Right renal pelvis (tissue), 4 donors: ENCODE results near the gene FXN. TPM values are rescaled to one million over a fixed set of nuclear protein-coding genes. Genes with fewer than 3 reads are reported as not detected.
"Not testable (repeated sequence)": the region's sequence is repeated elsewhere in the genome, so short reads cannot be mapped to it uniquely, and the experiment has no call there.

ENCODE experiments used
- DNase-seq, 4 donors: peaks; one replicate each; pipeline ENCODE4 v3.0.0-alpha.2; 2013; ENCODE audit warnings: low read depth in 4 of 4, low spot score in 3 of 4, missing footprints in 1 of 4
- polyA plus RNA-seq, 4 donors: library from polyadenylated mRNA; unstranded; fragments of 120-200 nt; gene quantifications; one replicate each; pipeline ENCODE4 v1.2.1, GENCODE V29; 2013; ENCODE audit not compliant: insufficient read length in 4 of 4

The FXN gene
- polyA plus RNA-seq, 4 donors: 20.1 to 22.4 (median 21.4) TPM

DNA sequence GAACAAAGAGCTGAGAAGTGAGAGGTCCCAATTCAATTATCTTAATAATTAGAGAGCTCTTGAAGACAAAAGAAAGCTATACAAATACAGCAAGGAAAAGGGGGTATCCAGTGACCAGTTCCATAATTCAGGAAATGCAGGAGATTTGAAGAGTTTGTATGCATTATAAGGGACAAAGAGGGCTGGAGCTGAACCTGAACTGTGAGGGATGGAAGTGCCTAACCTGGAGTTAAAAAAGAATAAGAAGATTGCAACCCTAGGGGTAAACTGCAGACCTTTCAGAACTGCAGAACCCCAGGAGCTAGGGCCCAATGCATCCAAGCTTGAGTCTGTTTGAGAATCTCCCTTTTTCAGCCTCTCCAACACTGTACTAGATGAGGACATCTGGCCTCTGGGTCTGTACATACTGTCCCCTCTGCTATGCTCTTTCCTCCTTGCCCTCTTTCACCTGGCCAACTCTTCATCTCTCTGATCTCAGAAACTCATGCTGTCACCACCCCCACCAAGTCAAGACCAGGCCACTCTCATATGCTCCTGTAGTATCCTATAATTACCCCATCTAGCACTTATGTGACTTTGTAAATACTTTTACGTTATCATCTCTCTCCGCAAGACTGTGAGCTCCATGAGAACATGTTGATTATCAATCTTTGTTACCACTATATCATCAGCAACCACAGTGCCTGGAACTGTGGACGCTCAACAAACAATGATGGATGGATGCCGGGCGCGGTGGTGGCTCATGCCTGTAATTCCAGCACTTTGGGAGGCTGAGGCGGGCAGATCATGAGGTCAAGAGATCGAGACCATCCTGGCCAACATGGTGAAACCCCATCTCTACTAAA lies 15.0 kb upstream of the FXN start:
- no peak for DNase-seq

GRCh38 chr9:69023650-69024049 lies 11.9 kb upstream of the FXN start:
- DNase-seq: no peak

- peak in 3 of 4 donors; percentile 36 to 48 (median 39) for DNase-seq
Observed at GRCh38 chr9:69027355-69028097, 8.0 kb upstream of the FXN start.

DNA sequence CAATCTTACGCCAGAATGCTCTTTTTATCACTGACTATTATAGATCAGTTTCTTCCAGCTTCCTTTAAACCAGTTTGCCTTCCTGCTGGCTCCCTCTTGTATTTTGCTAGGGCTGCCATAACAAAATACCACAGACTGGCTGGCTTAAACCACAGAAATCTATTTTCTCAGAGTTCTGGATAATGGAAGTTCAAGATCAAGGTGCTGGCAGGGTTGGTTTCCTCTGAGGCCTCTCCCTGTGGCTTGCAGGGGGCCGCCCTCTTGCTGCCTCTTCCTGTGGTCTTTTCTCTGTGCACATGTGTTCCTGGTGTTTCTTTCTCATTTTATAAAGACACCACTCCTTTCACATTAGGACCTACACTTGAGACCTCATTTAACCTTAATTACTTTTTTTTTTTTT lies 6.8 kb upstream of the FXN start:
- no peak for DNase-seq

- DNase-seq: no peak
Observed at GRCh38 chr9:69029535-69029934, 6.0 kb upstream of the FXN start.

DNA sequence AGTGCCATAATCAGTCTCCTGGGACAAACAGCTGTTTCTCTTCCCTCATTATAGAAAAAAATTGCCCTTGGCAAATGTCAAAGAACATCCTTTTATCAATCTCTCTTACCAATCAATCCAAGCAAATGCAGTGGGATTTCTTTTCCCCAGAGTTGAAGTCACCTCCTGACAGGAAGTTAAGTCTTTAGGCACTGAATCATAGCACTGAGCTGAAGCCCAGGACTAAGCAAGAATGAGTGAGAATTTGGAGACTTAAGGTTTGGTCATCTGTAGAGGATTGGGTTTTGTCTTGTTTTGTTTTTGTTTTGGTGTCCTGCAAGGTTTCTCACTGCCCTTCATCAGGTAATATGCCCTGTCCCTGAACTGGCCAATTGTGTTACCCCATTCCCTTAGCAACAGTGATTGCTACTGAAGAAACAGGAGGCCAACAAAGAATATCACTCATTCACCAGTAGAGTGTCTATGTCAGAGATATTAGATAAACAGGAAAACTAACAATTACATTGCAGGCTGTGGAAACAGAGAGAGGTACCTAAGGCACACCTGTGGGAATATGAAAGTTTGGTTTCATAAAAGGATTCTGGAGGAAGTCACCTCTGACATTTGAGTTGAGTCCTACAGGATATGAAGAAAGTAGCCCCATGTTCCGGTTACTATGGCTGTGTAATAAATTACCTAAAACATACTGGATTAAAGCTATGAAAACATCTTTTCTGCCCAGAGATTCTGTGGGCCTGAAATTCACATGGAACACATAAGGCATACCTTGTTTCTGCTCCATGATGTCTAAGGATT lies 4.5 kb upstream of the FXN start:
- no peak for DNase-seq

- no peak for DNase-seq
Observed at GRCh38 chr9:69034071-69034470, 1.5 kb upstream of the FXN start.

DNA sequence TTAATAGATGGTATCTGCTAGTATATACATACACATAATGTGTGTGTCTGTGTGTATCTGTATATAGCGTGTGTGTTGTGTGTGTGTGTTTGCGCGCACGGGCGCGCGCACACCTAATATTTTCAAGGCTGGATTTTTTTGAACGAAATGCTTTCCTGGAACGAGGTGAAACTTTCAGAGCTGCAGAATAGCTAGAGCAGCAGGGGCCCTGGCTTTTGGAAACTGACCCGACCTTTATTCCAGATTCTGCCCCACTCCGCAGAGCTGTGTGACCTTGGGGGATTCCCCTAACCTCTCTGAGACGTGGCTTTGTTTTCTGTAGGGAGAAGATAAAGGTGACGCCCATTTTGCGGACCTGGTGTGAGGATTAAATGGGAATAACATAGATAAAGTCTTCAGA lies 757 bp downstream of the FXN start:
- no peak for DNase-seq

- no peak for DNase-seq
Observed at GRCh38 chr9:69036799-69037198, 1.2 kb downstream of the FXN start.

DNA sequence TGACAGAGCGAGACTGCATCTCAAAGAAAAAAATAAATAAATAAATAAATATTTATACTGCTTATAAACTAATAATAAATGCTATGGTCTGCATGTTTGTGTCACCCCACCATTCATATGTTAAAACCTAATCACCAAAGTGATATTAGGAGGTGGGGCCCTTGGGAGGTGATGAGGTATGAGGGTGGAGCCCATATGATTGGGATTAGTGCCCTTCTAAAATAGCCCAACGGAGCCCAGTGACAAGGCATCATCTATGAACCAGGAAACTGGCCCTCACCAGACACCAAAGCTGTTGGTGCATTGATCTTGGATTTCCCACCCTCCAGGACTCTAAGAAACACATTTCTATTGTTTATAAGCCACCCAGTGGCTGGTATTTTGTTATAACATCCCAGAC lies 5.1 kb downstream of the FXN start:
- DNase-seq: no peak

DNA sequence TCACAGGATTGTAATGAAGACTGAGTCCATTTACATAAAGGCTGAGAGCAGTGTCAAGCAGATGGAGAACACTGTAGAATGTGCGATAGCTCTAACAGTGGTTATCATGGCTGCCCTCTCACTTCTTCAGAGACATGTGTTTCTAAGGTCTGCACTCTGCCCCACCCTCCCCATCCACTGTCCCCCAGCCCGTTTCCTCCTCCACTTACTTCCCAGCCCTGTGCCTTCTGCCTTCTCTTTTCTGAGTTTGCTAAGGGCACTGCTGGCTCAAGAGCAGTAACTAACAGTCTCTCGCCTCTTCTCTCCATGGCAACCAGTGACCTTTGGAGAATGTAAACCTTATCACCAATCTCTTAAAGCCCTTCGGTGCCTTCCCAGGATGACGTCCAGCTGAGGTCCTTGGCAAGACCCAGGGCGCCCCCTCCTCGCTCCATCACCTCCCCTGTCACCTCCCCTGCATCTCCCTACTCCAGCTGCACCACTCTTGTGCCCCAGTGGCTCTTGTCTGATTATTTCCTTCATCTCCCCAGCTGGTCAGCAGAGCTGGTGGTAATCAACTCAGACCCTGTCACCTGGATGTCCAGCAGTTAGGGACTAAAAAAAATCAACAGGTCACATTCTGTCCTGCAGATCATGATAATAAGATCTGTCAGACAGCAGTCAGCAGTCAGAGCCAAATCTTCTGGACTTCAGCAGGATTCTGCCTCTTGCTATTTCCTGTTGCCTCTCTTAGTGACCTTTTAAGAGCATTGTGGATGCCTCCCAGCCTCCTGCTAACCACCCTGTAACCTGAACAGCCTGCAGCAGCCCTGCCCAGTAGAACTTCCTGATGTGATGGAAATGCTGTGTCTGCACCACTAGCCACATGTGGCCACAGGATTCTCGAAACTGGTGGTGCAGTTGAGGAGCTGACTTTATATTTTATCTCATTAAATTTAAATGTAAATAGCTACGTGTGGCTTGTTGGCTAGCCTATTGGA lies 9.0 kb downstream of the FXN start:
- DNase-seq: no peak

- DNase-seq: no peak
Observed at GRCh38 chr9:69045821-69046220, 10.3 kb downstream of the FXN start.

DNA sequence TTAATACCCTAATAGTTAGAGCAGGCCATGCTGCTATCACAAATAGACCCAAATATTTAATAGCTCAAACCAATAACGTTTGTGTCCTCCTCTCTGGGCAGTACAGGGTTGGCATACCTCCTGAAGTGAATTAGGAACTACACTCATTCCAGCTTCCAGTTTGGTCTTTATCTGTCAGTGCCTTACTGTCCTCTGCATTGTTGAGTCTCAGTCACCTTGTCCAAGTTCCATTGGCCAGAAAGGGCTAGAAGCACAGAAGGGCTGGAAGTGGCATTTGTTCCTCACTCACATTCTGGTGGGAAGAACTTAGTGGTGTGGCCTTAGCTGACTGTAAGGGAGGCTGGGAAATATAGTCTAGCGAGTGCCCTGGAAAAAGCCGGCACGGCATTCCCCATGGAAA lies 11.2 kb downstream of the FXN start:
- no peak for DNase-seq

DNA sequence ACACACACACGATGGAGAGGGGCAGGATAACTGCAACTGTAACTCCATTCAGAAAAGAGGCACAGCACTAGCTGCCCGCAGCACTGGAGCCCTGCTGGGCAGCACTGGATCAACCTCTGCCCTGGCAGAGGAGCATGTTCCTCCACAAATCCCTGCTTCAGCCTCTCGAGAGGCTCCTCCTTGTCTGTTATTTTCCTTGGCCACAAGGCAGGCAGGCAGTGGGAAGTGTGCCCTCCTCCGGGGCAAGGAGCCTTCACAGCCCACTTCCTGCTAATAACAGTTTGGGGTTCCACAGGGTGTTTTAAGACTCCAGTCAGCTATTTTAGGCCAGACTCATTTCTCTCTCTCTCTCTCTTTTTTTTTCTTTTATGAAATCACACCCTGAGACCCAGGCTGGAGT lies 11.8 kb downstream of the FXN start:
- no peak for DNase-seq

DNA sequence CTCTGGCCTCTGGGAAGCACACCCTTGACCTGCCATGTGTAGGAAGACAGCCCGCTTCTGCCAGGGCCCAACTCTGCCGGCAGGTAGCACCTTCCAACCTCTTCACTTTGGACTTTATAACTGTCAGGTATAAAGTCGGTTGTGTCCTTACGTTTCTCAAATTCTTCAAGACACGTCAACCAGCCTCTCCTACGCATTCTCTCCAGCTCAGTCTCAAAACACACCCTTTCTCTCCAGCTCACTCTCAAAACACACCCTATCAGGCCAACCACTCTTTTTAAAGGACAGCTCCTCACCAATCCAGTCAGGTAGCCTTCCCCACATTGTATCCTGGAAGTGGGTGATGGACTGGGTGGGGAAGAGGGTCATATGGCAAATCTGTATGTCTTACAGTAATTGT lies 13.5 kb downstream of the FXN start:
- no peak for DNase-seq

DNA sequence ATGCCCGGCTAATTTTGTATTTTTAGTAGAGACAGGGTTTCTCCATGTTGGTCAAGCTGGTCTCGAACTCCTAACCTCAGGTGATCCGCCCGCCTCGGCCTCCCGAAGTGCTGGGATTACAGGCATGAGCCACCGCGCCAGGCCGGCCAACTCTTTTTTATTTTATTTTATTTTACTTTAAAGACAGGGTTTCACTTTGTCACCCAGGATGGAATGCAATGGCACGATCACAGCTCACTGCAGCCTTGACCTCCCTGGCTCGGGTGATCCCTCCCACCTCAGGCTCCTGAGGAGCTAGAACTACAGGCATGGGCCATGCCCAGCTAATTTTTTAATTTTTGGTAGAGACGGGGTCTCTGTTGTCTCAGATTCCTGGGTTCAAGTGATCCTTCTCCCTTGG lies 15.4 kb downstream of the FXN start:
- not testable (repeated sequence) for DNase-seq

DNA sequence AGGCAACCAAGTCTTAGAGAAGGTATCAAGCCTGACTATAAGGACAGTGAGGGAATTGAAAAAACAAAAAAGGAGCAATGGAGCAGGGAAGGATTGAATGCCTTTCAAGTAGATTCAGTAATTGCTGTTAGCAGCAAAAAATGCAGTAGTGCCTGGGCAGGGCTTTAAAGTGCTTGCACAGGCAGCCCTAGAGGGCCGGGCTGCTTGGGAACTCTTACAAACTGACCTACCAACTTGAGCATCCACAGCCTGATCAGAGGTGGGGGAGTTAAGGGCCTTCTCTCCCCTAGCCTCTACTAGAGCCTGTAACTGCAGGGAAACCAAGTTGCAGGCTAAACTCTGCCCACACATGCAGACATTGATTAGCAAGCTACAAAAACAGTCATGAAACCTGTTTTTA lies 19.4 kb downstream of the FXN start:
- no peak for DNase-seq

- DNase-seq: no peak
Observed at GRCh38 chr9:69056191-69056815, 20.8 kb downstream of the FXN start.

GRCh38 chr9:69058101-69058500 lies 22.5 kb downstream of the FXN start:
- no peak for DNase-seq

DNA sequence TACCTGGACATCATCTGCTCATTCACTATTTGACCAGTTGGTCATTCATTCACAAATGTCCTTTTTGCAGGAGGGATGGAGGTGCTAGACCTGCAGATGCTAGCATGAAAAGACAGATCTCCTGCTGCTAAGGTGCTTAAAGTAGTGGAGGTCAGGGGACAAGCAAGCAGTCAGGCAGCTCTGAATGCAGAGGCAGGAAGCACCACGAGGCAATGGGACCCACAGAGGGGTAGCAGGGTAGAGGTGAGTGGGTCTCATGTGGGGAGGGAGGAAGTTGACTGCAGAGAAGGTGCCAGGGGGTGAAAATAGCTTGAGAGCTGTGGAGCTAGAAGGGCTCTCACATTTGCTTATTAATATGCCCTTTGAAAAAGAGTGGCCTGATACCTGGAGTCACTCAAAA lies 25.2 kb downstream of the FXN start:
- no peak for DNase-seq
